ENCODE results near the gene ANGEL1. TPM values are rescaled to one million over a fixed set of nuclear protein-coding genes. Genes with fewer than 3 reads are reported as not detected.

ANGEL1 gene
- total and polyA plus RNA-seq, 2 of the 8 experiments (the other 6 are each of a cell fraction or from before 2014, with no cell fraction given): 26.8 to 27.2 TPM

DNA sequence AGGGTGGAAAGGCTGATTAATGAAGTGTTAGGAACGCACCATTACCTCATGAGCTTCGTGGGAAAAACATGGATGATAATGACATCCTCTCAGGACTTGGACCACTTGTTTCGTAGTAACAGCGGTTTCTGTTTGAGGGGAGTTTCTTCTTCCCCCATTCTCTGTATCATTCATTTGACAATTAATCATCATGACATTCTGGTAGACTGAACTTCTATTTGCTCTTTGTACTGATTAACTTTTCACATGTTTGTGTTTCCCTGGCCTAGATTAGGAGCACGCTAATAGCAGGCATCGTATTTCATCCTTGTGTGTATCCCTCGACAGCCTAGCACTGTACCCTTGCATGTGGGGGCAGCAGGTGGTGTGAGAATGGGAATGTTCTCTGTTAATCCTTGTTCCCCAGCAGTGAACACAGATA is 21.6 kb upstream of the ANGEL1 start:
- Histone ChIP-seq H3K4ac (replicated peaks; ENCODE audit: insufficient read length, low read depth, low read length) (no peak overlapping the region), H4K20me1 (replicated peaks in 1 of 2; ENCODE audit: control insufficient read depth in 1 of 2, insufficient read depth in 2 of 2, low read length in 2 of 2) (no peaks in the 10 kb centered on the region), H3K27me3 (replicated peaks in 1 of 4; ENCODE audit: control insufficient read depth in 3 of 4, extremely low read depth in 1 of 4, insufficient read depth in 3 of 4, low read length in 3 of 4) (no peaks in the 10 kb centered on the region), H3K36me3 (ENCODE audit: control insufficient read depth in 2 of 4, insufficient read depth in 4 of 4, low read length in 3 of 4) (no peaks in the 10 kb centered on the region), H2BK15ac (ENCODE audit: low read length) (no peak overlapping the region), H2AFZ (ENCODE audit: low read length) (no peak overlapping the region), H2BK5ac (ENCODE audit: low read depth, low read length) (no peak overlapping the region), H3K9me3 (ENCODE audit: insufficient read depth in 2 of 2, low read depth in 1 of 2, low read length in 1 of 2) (no peaks in the 10 kb centered on the region), H3K23me2 (ENCODE audit: low read depth, low read length) (no peaks in the 10 kb centered on the region), H2AK5ac (ENCODE audit: low read depth, low read length) (no peak overlapping the region), H4K8ac (ENCODE audit: extremely low read depth, insufficient read depth, low read length) (no peak overlapping the region), H3K14ac (ENCODE audit: insufficient read length) (no peak overlapping the region), H3K79me2 (ENCODE audit: control insufficient read depth in 1 of 2, insufficient read depth in 2 of 2, low read length in 2 of 2) (no peaks in the 10 kb centered on the region), H3K9ac (replicated peaks in 1 of 4; ENCODE audit: extremely low read depth in 1 of 4, low read depth in 3 of 4, low read length in 3 of 4) (no peak overlapping the region), H4K91ac (replicated peaks; ENCODE audit: insufficient read length, low read length) (no peak overlapping the region), H2BK120ac (replicated peaks; ENCODE audit: low read depth, low read length) (no peak overlapping the region), H2BK20ac (ENCODE audit: low read length) (no peak overlapping the region), H3K79me1 (ENCODE audit: low read depth, low read length) (no peaks in the 10 kb centered on the region), H4K5ac (ENCODE audit: insufficient read length, low read depth, low read length) (no peak overlapping the region), H2BK12ac (ENCODE audit: low read depth, low read length) (no peak overlapping the region), H3K4me1 (replicated peaks in 1 of 4; ENCODE audit: control insufficient read depth in 3 of 4, insufficient read depth in 4 of 4, low read length in 3 of 4) (peaks cover 0 to 12% (median 4%) of the 10 kb centered on the region in 4 experiments; a peak in 6 of 7 replicates), H3K23ac (ENCODE audit: insufficient read length) (no peak overlapping the region), H3K56ac (replicated peaks; ENCODE audit: insufficient read length, low read depth, low read length) (no peak overlapping the region), H3K4me3 (ENCODE audit: extremely low read depth in 1 of 4, insufficient read depth in 2 of 4, low read depth in 3 of 4, low read length in 4 of 4) (no peak overlapping the region), H3K27ac (ENCODE audit: low read depth, low read length) (no peak overlapping the region), H3K18ac (ENCODE audit: extremely low read depth, low read length) (no peak overlapping the region), H3K4me2 (ENCODE audit: insufficient read depth in 1 of 2, low read depth in 2 of 2, low read length in 2 of 2) (no peak overlapping the region)
- no peak for TF ChIP-seq CBX5 (IDR thresholded peaks at IDR 0.05; ENCODE audit: low read depth, low read length)
- POLR2A ChIA-PET (ENCODE audit: partially characterized antibody): no interaction called here
- CTCF ChIA-PET (ENCODE audit: partially characterized antibody): interaction anchor here (1.4 to 1.8 kb wide), 3 partner anchors 12 to 236 kb away, joined by 4 to 5 read pairs (median 4); no protein-coding TSS in a partner anchor
- FAIRE-seq: no peak
- WGBS, 2 experiments (ENCODE audit: extremely low coverage in 1 of 2, insufficient coverage in 1 of 2, insufficient read length in 1 of 2, insufficient replicate concordance in 2 of 2, low coverage in 1 of 2, low lambda C conversion rate in 2 of 2, missing lambda C conversion rate in 1 of 2): 77% methylated on average over 7 of the region's 7 CpGs; no CpG with 5 or more reads in 1 of the 2 experiments
- no peak for DNase-seq (ENCODE audit: low read depth in 1 of 2, low spot score in 2 of 2)

Measured in H1 (cell line).